Frontal cortex (tissue), 4 donors: ENCODE results near the gene NEUROD4. TPM values are rescaled to one million over a fixed set of nuclear protein-coding genes. Genes with fewer than 3 reads are reported as not detected.
A peak's percentile ranks its signal among the peaks of the same experiment; 100 is the strongest.
"Not testable (repeated sequence)": the region's sequence is repeated elsewhere in the genome, so short reads cannot be mapped to it uniquely, and the experiment has no call there.

ENCODE experiments used
- DNase-seq, 2 donors: peaks; one replicate each; pipeline ENCODE4 v3.0.0; 2012; ENCODE audit warnings: low spot score in 2 of 2
- FAIRE-seq: peaks from 2 replicates; lab custom pipeline; 2012; peaks lifted over from hg19 to GRCh38; lab: Jason Lieb, UNC
- total RNA-seq: library from RNA; depleted of rRNA; stranded (reverse); fragments of >200 nt; gene quantifications from one replicate; pipeline ENCODE4 v1.2.3, GENCODE V29; 2014
- donor health status: control.
- donor health status: control.
- donor health status: control.

The NEUROD4 gene
- 2.9 TPM for total RNA-seq

GRCh38 chr12:55019784-55020183, at the start of gene NEUROD4:
Gene NEUROD4, plus strand, starts transcription at chr12:55019974. Its CDS starts 6,466 bp downstream, at chr12:55026440.
- FAIRE-seq, result no peak
- DNase-seq, result no peak

DNA sequence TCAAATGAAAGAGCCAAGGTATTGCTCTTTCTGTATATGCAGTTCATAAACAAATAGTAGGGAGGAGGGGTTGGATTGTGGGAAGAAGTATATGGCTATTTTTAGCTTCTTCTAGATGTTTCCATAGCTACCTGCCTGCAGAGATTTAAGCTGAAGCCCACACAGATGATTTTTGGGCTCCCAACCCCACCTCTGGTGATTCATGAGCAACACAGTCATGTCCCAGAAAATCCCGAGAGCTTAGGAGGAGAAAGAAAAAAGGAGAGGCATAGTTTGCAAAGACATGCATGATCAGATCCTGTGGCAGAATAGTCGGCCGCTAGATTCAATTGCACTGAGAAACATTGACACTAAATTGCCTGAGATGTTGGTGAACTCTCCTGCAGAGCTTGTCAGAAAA, 49.0 kb upstream of the NEUROD4 start:
- no peak for DNase-seq
- FAIRE-seq, result no peak

DNA sequence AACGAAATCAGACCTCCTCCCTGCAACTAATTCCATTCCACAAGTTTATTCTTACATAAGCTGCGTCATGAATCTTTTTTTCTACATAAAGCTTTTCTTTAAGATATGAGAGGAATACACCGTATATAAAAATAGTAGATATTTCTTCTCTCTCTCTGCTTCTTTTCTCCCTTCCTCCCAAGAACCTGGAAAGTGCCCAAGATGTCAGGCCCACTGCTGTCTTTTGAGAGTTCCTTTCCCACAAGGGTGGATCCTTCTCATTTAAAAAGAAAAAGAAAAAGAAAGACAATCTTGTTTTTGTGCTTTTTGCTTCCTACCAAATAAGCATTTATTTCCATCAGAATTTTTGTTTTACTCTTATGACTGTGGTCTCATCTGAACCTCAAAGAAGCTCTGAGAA, 46.2 kb upstream of the NEUROD4 start:
- FAIRE-seq (no peak), DNase-seq (no peak)

- DNase-seq (no peak), FAIRE-seq (no peak)
Measured at GRCh38 chr12:54974279-54974678, 45.5 kb upstream of the NEUROD4 start.

- FAIRE-seq (no peak), DNase-seq (no peak)
Measured at GRCh38 chr12:54975272-54975671, 44.5 kb upstream of the NEUROD4 start.

- FAIRE-seq (no peak), DNase-seq (no peak)
Measured at GRCh38 chr12:54975875-54976274, 43.9 kb upstream of the NEUROD4 start.

DNA sequence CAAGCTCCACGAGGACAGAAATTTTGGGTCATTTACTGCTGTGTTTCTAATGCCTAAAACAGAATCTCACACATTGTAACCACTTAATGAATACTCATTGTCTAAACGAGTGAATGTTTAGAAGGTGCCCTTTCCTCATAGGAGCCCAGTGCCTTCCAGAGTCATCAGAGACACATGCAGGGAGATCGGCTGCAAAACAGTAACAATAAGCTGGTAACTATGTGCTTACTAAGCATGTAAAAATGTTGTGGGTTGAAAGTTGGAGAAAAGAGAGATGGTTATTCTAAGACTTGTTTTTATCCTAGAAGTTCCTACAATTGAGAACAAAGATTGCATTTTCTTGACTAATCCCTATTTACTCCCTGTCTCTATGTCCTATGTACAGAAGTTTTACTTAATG, 42.6 kb upstream of the NEUROD4 start:
- FAIRE-seq (no peak), DNase-seq (no peak)

GRCh38 chr12:54977857-54978256, 41.9 kb upstream of the NEUROD4 start:
- FAIRE-seq (no peak), DNase-seq (no peak)

- FAIRE-seq, result no peak
- no peak for DNase-seq
Measured at GRCh38 chr12:54980341-54980740, 39.4 kb upstream of the NEUROD4 start.

- no peak for FAIRE-seq
Measured at GRCh38 chr12:54981796-54982195, 38.0 kb upstream of the NEUROD4 start.

GRCh38 chr12:54983536-54984101, 36.2 kb upstream of the NEUROD4 start:
- DNase-seq (no peak), FAIRE-seq (no peak)

More at GRCh38 chr12:54981796-54982195, 38.0 kb upstream of the NEUROD4 start:
- DNase-seq, result no peak

DNA sequence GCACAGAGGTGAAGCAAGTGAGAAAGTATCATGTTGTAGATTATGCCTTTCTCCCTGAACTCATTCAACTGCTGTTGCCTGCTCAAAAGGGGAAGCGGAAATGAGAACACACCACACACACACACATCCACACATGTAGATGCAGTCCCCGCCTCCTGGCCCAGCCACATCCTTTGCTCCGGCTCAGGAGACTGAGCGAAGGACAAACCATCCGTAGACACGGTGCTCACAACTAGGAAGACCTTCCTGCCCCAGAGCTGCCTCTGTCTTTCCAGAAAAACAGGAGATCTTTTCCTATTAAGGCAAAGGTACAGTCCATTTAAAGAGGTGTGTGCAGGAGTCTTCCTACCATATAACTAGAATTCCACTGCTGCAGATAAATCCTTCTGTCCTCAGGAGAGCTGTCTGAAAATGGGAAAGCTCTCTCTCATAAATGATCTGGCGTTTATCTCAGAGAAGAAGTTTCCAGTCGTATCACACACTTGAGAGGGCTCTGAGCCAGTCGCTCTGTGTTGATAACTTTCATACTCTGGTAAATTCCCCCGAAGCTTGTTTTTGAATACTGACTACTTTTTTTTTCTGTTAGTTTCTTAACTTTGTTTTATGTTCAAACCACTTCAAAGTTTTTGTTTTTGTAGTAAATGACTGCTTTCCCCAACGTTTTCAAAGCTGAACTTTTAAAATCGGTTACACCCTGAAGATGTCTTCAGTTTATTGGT, 35.0 kb upstream of the NEUROD4 start, which contains the start of gene TESPA1:
Gene TESPA1 (minus strand): TSS at position 105 of the 719 bp plus-strand sequence. CDS start 10,200 bp downstream, outside the sequence.
- no peak for FAIRE-seq

GRCh38 chr12:54986773-54987172, 33.0 kb upstream of the NEUROD4 start:
- DNase-seq, FAIRE-seq: not testable (repeated sequence)

More for the DNA sequence above, 35.0 kb upstream of the NEUROD4 start, which contains the start of gene TESPA1:
- no peak for DNase-seq

DNA sequence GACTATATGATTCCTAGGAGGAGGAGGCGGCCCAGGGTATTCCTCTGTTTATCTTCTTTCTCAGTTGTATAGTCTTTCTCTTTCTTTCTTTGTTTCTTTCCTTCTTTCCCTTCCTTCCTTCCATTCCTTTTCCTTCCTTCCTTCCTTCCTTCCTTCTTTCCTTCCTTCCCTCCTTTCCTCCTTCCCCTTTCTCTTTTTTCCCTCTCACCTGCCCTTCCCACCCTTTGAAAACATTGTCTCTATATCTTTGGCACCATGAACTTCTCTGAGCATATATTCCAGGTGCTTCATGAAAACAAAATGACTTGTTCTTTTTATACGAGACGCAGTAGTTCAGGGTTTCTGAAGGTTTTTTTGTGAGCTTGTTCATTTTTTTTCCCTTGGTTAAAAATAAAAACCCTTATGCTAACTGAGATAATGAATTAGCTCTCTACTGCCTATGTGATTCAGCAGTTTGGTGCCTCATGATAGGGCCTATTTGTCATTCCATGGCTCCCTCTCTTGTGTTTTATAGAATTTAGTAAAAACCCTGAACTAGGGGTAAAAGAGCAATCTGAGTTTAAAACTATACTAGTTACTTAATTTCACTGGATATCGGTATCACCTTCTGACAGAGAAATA, 32.1 kb upstream of the NEUROD4 start:
- DNase-seq (no peak), FAIRE-seq (no peak)

DNA sequence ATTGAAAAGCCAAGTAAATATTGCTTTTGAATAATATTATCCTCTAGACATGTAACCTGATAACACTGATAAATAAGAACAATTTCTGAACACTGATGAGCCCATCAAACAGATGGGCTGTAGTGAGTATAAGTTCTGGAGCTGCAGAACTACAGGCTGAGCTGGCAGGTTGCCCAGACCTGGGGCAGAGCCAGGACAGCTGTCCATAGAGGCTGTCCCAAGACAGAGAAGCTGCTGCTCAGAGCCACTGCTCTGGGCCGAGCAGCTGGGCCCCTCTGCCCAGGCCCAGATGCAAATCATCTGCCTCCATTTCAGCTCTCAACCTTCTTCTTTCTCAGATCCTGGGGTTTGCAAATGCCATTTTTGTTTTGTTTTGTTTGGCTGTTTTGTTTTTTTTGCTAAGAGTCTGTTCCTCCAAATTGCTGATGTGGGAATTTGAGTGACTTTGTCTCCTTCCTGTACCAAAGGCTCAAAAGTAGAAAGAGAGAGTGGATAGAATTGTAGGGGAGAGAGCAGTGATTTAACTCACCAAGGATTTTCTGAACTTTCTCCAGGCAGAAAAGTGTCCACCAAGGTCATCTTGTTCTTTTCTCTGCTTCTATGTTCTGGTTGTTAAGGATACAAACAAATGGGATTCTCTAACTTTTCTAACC, 31.2 kb upstream of the NEUROD4 start:
- no peak for FAIRE-seq
- DNase-seq, result peak in 1 of 2 donors; percentile 28

DNA sequence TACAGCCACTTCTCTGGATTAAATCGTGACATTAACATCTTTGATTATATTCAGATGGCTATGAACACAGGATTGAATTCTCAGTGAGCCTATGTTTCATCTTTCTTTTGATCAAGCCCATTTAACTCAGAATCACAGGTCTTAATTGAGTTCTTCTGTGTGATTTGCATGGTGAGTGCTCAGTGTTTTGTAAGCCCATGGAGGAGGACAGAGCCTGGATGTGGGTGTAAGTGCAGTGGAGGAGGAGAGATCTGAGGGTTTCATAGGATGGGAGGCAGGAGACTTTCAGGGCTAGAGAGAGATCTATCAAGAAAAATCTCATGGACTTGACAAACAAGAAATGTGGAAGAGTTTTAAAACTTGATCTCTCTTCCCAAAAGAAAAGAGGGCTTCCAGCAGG, 29.9 kb upstream of the NEUROD4 start:
- no peak for DNase-seq
- FAIRE-seq, result no peak

DNA sequence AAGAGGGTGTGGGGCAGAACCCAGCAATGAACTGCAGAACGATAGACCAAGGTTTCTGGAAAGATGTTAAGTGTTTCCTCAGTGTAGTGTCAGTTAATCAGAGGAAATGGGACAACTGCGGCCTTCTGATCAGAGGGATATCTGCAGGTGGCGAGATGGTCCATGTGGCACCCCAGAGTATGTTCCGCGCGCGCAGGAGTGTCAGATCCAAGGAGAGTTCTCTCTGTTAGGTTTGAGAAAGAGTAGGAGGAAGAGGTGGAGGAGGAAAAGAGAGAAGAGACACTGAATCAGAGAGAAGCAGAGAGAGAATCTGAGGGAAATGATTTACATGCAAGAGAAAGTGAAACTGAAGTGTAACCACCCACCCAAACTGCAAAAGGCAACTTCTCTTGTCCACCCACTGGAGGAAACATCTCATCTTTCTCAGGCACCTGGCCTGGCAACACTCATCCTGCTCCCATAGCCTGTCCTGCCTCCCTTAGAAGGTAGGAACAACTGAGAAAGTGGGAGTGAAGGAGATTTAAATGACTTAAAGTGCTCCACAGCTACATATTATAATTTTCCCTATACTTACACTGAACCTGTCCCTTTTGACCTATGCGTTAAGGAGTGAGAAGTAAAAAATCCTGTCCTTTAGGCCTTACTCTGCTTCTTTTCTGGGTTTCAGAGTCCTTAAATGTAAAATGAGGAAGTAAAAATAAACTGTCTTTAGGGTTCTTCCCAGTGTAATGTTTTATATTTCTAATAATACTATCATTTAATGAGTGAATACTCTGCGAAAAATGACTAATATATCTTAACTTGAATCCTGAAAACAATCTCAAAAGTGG, 28.4 kb upstream of the NEUROD4 start:
- no peak for FAIRE-seq
- DNase-seq, result no peak

- FAIRE-seq, result no peak
- no peak for DNase-seq
Measured at GRCh38 chr12:54991991-54992375, 27.8 kb upstream of the NEUROD4 start.

- FAIRE-seq, result peak; percentile 62
- peak; percentile 38 to 59 for DNase-seq
Measured at GRCh38 chr12:54993181-54993835, 26.5 kb upstream of the NEUROD4 start.
